Activated CD8-positive, alpha-beta memory T cell treated with anti-CD3 and anti-CD28 coated beads for 36 hours (primary cell): ENCODE results near the gene MRM3. TPM values are rescaled to one million over a fixed set of nuclear protein-coding genes. Genes with fewer than 3 reads are reported as not detected.
"Not testable (repeated sequence)": the region's sequence is repeated elsewhere in the genome, so short reads cannot be mapped to it uniquely, and the experiment has no call there.

Source experiments
- CTCF ChIA-PET: fragments of 350-600 bp; sonication (Branson Sonifier 250); formaldehyde crosslinking; loops from one replicate; lab custom pipeline; 2021; ENCODE audit warnings: antibody characterized with exemption; lab: Charles Lee
- POLR2A ChIA-PET: fragments of 350-600 bp; sonication (Branson Sonifier 250); formaldehyde crosslinking; loops from one replicate; lab custom pipeline; 2021; ENCODE audit warnings: antibody characterized with exemption; lab: Charles Lee
- total RNA-seq, 2 experiments: library from RNA; stranded (reverse); gene quantifications; one replicate each; pipeline ENCODE4 v1.2.3, GENCODE V29; 2021

The MRM3 gene
- total RNA-seq, 2 experiments from 2014 or later = 37.9 to 40.1 TPM

DNA sequence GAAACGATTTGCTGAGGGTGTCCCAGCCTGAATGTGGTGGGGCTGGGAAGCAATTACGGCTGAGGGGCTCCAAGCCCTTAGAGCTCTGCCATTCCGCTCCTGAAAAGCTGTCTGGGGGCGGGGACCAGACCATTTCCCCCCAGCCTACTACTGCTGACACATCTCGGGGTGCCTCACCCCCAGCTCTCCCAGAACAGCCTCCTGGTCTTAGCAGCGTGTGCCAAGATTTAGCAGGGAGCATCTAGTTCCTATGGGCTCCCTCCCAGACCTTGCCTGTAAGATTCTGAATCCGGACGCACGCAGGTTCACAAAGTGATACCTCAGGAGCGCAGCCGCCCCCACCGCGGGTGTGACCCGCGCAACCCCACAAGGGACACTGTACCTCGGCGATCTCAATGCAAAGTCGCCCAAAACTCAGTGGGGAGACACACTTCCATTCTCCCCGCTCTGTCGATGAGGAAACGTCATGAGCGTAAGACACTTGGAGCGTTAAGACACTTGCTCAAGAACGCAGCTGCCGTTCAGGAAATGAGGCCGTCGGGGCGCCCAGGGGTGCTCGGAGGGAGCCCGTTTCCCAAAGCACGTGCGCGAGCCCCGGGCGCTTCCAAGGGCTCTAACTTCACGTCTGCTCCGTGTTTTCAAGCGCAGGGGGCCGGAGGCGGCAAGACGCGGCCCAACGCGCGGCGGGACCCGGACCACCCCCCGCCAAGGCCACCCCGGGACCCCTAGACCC is 30.7 kb upstream of the MRM3 start:
- ChIA-PET POLR2A (interaction anchor here (0.5 to 2.1 kb wide), 4 partner anchors 18 to 36 kb away, joined by 3 to 11 read pairs (median 4); partner anchors contain the start of genes GLOD4, MRM3 and VPS53), CTCF (interaction anchor here (0.9 to 1.7 kb wide), 3 partner anchors 18 to 31 kb away, joined by 3 to 4 read pairs (median 3); partner anchors contain the start of genes GLOD4 and MRM3)

- CTCF ChIA-PET = interaction anchor here (0.6 to 0.9 kb wide), 4 partner anchors 12 to 568 kb away, joined by 4 to 5 read pairs (median 4); no protein-coding TSS in a partner anchor
These were observed 30.0 kb upstream of the MRM3 start, which contains the start of gene GEMIN4 for GRCh38 chr17:752002-752619. TSS of gene GEMIN4 (minus strand) at chr17:752264. CDS start at chr17:752142, 122 bp downstream.

GRCh38 chr17:752620-753219 is 29.4 kb upstream of the MRM3 start:
- ChIA-PET POLR2A (interaction anchor here (0.6 to 2.1 kb wide), 4 partner anchors 9 to 248 kb away, joined by 3 to 11 read pairs (median 4); partner anchors contain the start of gene VPS53), CTCF (interaction anchor here (0.6 to 0.9 kb wide), 5 partner anchors 11 to 567 kb away, joined by 4 to 5 read pairs (median 4); no protein-coding TSS in a partner anchor)

More at GRCh38 chr17:752002-752619, 30.0 kb upstream of the MRM3 start, which contains the start of gene GEMIN4:
- POLR2A ChIA-PET = interaction anchor here (0.6 to 2.1 kb wide), 5 partner anchors 10 to 248 kb away, joined by 3 to 11 read pairs (median 4); partner anchors contain the start of genes GLOD4, MRM3 and VPS53

DNA sequence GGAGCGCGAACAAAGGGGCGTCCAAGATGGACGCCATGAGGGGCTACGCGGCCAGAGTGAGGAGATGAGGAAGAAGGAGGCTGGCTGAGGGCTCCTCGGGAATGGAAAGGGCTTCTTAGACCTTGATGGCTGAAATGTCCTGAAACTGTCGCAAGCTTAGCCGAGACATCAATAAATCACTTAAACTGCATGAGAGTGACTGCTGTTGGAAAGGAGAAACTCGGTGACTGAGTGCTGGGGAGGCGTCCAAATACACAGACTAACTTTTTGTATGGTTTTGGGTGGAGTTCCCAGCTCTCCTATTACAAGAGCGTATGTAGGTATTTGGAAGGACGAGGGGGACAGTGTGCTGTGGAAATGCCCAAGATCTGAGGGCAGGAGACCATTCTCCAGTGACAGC is 28.7 kb upstream of the MRM3 start:
- CTCF ChIA-PET = interaction anchor here (0.9 kb wide), 1 partner anchor 26 kb away, joined by 4 read pairs; no protein-coding TSS in a partner anchor
- POLR2A ChIA-PET = interaction anchor here (0.6 to 1.1 kb wide), 2 partner anchors 35 to 53 kb away, joined by 4 read pairs; no protein-coding TSS in a partner anchor

DNA sequence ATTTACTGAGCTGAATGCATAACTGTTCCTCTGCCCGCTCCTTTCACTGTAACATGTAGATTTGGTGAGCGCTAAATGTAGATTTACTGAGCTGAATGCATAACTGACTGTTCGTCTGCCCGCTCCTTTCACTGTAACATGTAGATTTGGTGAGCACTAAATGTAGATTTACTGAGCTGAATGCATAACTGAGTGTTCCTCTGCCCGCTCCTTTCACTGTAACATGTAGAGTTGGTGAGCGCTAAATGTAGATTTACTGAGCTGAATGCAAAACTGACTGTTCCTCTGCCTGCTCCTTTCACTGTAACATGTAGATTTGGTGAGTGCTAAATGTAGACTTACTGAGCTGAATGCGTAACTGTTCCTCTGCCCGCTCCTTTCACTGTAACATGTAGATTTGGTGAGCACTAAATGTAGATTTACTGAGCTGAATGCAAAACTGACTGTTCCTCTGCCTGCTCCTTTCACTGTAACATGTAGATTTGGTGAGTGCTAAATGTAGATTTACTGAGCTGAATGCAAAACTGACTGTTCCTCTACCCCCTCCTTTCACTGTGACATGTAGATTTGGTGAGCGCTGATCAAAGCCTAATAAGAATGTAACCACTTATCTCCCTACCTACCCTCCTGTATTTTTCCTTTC is 26.7 kb upstream of the MRM3 start:
- CTCF ChIA-PET = interaction anchor here (1.7 kb wide), 1 partner anchor 26 kb away, joined by 4 read pairs; no protein-coding TSS in a partner anchor

DNA sequence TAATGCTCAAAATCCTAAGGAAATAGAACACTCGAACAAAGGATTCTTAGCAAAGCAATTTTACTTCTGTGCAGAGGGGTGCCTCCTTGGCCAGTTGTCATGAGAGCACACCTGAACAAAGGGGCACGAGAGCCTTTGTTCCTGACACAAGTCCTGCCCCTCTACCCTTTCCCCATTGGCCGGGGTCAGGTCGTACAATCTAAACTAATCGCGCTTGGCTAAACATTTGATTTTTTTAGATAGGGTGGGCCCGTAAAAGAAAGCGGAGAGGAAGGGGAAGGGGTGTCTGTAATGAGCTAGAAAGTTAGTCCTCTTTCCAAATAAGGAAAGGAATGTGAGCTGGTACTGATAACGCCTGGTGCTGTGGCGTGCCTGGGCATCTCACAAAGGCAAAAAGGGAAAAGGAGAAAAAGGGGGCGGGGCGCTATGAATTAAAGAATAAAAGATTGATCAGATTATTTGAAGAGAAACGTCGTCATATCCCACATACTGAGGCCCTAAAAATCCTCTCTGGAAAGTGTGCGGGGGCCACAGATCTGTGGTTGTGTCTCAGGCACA is 26.1 kb upstream of the MRM3 start:
- POLR2A ChIA-PET = not testable (repeated sequence)

More for the DNA sequence above, 26.7 kb upstream of the MRM3 start:
- POLR2A ChIA-PET = not testable (repeated sequence)

DNA sequence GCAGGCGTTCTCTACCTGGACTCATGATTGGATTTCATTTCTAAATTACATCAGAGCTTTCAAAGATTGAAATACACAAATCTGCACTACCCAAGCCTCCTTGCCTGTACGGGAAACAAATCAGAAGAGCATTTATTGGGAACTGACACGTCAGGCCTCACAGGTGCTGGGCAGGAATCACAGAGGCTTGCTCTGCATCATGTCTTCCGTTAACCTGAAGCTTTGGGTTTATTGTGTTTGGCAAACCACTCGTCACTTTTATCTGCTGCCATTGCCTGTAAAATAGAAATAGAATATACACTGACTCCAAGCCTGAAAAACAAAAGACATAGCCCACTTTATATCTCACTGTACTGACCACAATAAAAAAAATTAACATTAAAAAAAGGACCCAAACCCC is 22.2 kb upstream of the MRM3 start:
- ChIA-PET POLR2A (no interaction called here), CTCF (interaction anchor here (0.6 kb wide), 1 partner anchor 298 kb away, joined by 5 read pairs; no protein-coding TSS in a partner anchor)

More for the DNA sequence above, 26.1 kb upstream of the MRM3 start:
- CTCF ChIA-PET = not testable (repeated sequence)

DNA sequence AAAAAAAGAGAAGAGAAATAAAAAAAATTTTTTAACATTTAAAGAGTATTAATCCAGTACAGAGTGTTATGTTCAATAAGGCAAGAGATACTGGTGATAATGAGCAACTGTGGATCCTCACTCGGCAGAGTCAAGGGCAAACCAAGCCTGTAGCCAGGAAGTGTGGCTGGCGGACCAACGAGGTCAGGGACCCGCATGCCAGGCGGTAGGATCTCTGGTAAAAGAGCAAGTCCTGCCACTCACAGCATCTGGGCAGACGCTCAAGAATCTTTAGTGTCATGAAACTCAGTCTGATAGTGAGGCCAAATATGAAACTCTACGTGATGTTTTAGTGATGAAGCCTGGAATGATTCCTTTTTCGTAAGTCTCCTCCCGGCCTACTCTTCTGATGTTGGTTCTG is 21.8 kb upstream of the MRM3 start:
- ChIA-PET POLR2A (no interaction called here), CTCF (no interaction called here)

DNA sequence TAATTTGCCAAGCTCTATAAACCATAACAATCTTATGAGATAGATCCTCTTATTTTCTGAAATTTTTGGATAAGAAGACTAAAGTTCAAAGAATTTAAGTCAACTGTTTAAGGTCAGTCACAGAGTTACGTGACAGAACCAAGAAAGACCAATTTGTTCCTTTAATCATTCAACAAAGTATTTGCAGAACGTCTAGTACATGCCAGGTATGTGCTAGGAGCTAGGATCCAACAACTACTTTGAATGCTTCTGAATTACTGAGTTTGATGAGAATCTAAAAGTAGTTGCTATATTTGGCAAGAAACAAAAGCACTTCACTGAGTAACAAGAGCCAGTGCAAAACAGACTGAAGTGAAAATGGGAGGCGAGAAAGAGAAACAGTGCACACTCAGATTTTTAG is 15.1 kb upstream of the MRM3 start:
- CTCF ChIA-PET = no interaction called here
- POLR2A ChIA-PET = no interaction called here

DNA sequence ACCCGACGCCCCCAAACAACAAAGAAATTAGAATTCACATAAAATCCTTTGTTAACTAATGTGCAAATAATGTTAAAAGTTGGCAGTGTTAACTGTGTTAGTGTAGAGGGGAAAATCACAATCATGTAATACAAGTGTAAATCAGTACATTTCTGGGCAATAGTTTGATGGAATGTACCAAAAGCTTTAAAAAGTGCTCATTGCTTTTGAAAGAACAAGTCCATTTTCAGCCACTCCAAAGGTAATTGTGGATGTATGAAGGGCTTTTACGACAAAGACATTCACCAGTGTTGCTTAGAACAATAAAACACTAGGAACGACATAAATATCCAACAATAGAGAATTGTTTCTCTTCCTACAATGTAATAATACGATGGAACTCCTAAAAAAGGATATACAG is 9.1 kb upstream of the MRM3 start:
- ChIA-PET CTCF (no interaction called here), POLR2A (no interaction called here)

GRCh38 chr17:773467-774312 is 8.5 kb upstream of the MRM3 start:
- CTCF ChIA-PET = no interaction called here
- POLR2A ChIA-PET = no interaction called here

GRCh38 chr17:774313-774584 is 7.9 kb upstream of the MRM3 start:
- POLR2A ChIA-PET = no interaction called here
- CTCF ChIA-PET = no interaction called here

GRCh38 chr17:778096-778495 is 4.1 kb upstream of the MRM3 start:
- CTCF ChIA-PET = no interaction called here
- POLR2A ChIA-PET = no interaction called here

DNA sequence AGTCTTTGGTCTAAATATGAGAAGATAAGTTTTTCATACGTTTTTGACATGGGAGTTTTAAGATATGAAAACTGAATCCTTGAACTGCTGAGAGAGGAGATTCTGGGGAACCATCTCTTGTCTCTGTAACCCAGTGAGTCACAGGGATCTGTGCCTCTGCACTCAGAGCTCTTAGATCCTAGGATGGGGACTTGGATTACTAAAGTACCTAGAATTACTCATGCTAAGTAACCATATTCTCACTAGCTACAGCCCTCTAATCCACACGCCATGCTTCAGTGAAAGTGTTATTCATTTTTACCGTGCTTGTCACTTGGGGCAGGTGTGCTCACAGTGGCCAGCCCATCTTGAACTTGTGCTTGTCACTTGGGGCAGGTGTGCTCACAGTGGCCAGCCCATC is 2.0 kb downstream of the MRM3 start:
- CTCF ChIA-PET = no interaction called here
- POLR2A ChIA-PET = no interaction called here

DNA sequence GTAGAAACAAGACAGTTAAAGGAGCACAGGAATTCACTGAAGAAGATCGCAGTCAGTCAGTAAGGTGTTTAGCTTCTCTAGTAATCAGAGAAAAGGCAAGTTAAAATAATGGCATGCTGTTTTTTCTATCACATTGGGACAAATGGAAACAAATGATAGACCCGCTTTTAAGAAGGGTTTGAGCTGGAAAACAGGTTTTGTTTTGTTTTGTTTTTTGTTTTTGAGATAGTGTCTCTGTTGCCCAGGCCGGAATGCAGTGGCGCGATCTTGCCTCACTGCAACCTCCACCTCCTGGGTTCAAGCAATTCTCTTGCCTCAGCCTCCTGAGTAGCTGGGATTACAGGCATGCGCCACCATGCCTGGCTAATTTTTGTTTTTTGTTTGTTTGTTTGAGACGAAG is 3.7 kb downstream of the MRM3 start:
- POLR2A ChIA-PET = not testable (repeated sequence)
- CTCF ChIA-PET = interaction anchor here (1.3 to 1.7 kb wide), 2 partner anchors 10 to 215 kb away, joined by 3 to 4 read pairs; no protein-coding TSS in a partner anchor

GRCh38 chr17:787641-788221 is 5.6 kb downstream of the MRM3 start:
- CTCF ChIA-PET = no interaction called here
- POLR2A ChIA-PET = interaction anchor here (0.7 kb wide), 1 partner anchor 34 kb away, joined by 4 read pairs; no protein-coding TSS in a partner anchor

DNA sequence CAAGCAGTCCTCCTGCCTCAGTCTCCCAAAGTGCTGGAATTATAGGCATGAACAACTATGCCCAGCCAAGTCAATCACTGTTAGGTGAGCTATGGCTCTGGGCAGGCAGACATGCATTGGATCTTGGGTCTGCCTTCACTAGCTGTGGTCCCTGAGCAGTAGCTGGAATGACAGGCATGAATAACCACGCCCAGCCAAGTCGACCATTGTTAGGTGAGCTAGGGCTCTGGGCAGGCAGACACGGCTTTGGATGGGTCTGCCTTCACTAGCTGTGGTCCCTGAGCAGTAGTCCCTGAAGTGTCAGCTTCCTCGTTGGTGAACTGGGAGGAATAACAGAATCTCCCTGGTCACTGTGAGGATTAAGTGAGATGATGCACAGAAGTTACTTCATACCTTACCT is 6.4 kb downstream of the MRM3 start:
- POLR2A ChIA-PET = interaction anchor here (0.7 kb wide), 1 partner anchor 35 kb away, joined by 4 read pairs; no protein-coding TSS in a partner anchor
- CTCF ChIA-PET = no interaction called here
